CD4-positive, alpha-beta memory T cell (primary cell): ENCODE data around the gene ITK. TPM values are rescaled to one million over a fixed set of nuclear protein-coding genes. Genes with fewer than 3 reads are reported as not detected.

Experiments
- CTCF ChIA-PET: fragments of 350-600 bp; sonication (Branson Sonifier 250); formaldehyde crosslinking; loops from one replicate; lab custom pipeline; 2021; ENCODE audit warnings: inconsistent platforms; ENCODE audit not compliant: partially characterized antibody; lab: Charles Lee
- POLR2A ChIA-PET: fragments of 350-600 bp; sonication (Branson Sonifier 250); formaldehyde crosslinking; loops from one replicate; lab custom pipeline; 2021; ENCODE audit not compliant: partially characterized antibody; lab: Charles Lee
- DNase-seq, 5 donors: peaks; one replicate each; pipeline versions ENCODE4 v3.0.0 to v3.0.0-alpha.2; 2020 to 2022; ENCODE audit warnings: mixed read lengths in 1 of 5
- H3K27ac ChIP-seq: one replicate; pipeline ENCODE4 v1.7.0; 2013; ENCODE audit warnings: low read depth, low read length
- H3K27me3 ChIP-seq: 2 replicates; pipeline ENCODE4 v1.7.0; 2013; ENCODE audit warnings: mild to moderate bottlenecking, low read length, moderate library complexity; ENCODE audit not compliant: insufficient read depth
- H3K36me3 ChIP-seq: 2 replicates; pipeline ENCODE4 v1.7.0; 2013; ENCODE audit warnings: mild to moderate bottlenecking, low read length, moderate library complexity; ENCODE audit not compliant: insufficient read depth
- H3K4me1 ChIP-seq: 2 replicates; pipeline ENCODE4 v1.7.0; 2013; ENCODE audit warnings: mild to moderate bottlenecking, low read length, moderate library complexity; ENCODE audit not compliant: insufficient read depth
- H3K4me3 ChIP-seq, 2 donors: one replicate each; pipeline ENCODE4 v1.7.0; 2013; ENCODE audit warnings: low read length in 2 of 2, mild to moderate bottlenecking in 1 of 2
- H3K9me3 ChIP-seq, 2 donors: one replicate each; pipeline ENCODE4 v1.7.0; 2013; ENCODE audit warnings: low read length in 2 of 2, control low read depth in 1 of 2; ENCODE audit not compliant: control insufficient read depth in 1 of 2
- H3K27ac Mint-ChIP-seq, 7 donors: one replicate each; pipeline ENCODE4 v1.8.0; 2020 to 2021; ENCODE audit warnings: mixed read lengths in 7 of 7, mild to moderate bottlenecking in 6 of 7, inconsistent platforms in 3 of 7, moderate library complexity in 3 of 7
- H3K27me3 Mint-ChIP-seq, 2 donors: one replicate each; pipeline ENCODE4 v1.8.0; 2020 to 2021; ENCODE audit warnings: mixed read lengths in 2 of 2
- H3K36me3 Mint-ChIP-seq, 2 donors: one replicate each; pipeline ENCODE4 v1.8.0; 2020 to 2021; ENCODE audit warnings: mixed read lengths in 2 of 2, inconsistent platforms in 1 of 2, mild to moderate bottlenecking in 1 of 2
- H3K4me1 Mint-ChIP-seq, 4 donors: one replicate each; pipeline ENCODE4 v1.8.0; 2020 to 2021; ENCODE audit warnings: mixed read lengths in 4 of 4, mild to moderate bottlenecking in 1 of 4
- H3K4me3 Mint-ChIP-seq, 8 donors: one replicate each; pipeline ENCODE4 v1.8.0; 2020 to 2021; ENCODE audit warnings: mixed read lengths in 8 of 8, mild to moderate bottlenecking in 7 of 8, moderate library complexity in 6 of 8, inconsistent platforms in 3 of 8
- H3K9me3 Mint-ChIP-seq, 8 donors: one replicate each; pipeline ENCODE4 v1.8.0; 2020 to 2021; ENCODE audit warnings: mixed read lengths in 8 of 8, mild to moderate bottlenecking in 5 of 8, inconsistent platforms in 3 of 8, moderate library complexity in 1 of 8
- intact Hi-C: fragments of 100-400 bp; cut with micrococcal nuclease; formaldehyde crosslinking; loops from one replicate; pipeline ENCODE4 v1.15.1; 2023
- polyA plus RNA-seq, 2 donors: library from polyadenylated mRNA; unstranded; fragments of 300-500 nt; fragmentation: Illumina TruSeq; gene quantifications; one replicate each; pipeline ENCODE4 v1.2.3, GENCODE V29; 2021
- total RNA-seq, 2 experiments: library from RNA; stranded (reverse); gene quantifications; one replicate each; pipeline ENCODE4 v1.2.3, GENCODE V29; 2021

Gene ITK
- total and polyA plus RNA-seq, 4 experiments from 2014 or later: 141 to 421 (median 288) TPM

DNA sequence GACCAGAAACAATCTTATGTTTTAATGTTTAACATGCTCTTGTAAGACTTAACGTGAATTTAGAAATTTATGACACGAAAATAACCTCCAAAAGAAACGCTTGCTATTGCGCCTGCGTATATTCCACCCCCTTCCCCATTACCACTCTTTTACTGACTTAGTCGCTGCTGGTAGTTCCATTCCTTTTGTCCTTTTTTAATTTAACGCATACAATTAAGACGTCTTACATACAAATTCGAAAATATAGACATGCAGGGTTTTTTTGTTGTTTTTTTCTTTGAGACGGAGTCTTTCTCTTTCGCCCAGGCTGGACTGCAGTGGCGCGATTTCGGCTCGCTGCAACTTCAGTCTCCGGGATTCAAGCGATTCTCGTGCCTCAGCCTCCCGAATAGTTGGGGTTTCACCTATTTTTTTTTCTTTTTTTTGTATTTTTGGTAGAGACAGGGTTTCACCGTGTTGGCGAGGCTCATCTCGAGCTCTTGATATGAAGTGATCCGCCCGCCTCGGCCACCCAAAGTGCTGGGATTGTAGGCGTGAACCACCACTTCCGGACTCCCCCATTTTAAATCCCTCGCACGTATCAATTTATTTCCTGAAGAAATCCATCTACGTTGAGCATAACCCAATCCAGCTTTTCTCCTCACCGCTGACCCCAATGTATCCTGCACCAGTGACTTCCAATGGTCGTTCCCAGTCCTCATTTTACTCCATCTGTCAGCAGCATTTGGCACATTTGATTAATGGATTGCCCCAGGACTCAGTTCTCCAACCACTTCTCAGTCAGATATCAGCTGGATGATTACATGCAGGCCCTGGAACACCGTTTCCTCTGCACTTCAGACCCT is 37.3 kb upstream of the ITK start:
- peaks cover 30 to 62% (median 42%) of the 10 kb centered on the region in 4 donors for H3K4me1 Mint-ChIP-seq
- peak overlapping the region; percentile 94 to 100 (median 99) for H3K27ac Mint-ChIP-seq
- CTCF ChIA-PET: interaction anchor here (0.8 to 2.3 kb wide), 16 partner anchors 10 to 600 kb away, joined by 3 to 12 read pairs (median 4); partner anchors contain the start of gene LSM11

DNA sequence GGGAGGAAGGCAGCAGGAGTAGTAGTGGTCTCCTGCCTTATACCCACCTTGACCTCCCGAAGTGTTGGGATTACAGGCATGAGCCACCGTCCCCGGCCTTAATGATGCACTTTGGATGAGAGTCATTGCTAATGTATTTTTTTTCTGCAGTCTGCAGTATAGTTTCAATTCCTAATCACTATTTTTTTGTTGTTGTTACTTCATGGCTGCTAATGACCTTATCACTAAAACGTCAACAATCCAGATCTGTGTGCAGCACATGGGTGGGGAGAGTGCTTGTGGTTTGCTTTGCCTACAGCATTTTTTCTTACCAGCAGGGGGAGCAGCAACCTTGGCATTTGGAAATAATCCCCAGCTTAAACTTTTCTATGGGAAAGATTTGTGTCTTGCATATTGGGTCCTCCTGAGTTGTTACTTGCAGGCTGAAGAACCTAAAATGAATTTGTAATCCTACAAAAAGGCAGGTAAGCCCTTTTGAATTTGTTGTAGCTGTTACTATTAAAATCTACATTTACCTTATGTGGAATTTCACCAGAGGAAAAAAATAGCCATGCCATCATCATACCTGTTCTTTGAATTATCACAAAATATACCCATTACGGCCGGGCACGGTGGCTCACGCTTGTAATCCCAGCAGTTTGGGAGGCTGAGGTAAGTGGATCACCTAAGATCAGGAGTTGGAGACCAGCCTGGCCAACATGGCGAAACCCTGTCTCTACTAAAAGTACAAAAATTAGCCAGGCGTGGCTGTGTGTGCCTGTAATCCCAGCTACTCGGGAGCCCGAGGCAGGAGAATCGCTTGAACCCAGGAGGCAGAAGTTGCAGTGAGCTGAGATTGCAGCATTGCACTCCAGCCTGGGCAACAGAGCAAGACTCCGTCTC is 31.7 kb upstream of the ITK start:
- Histone ChIP-seq H3K27ac (no peak overlapping the region), H3K27me3 (no peaks in the 10 kb centered on the region), H3K9me3 (no peaks in the 10 kb centered on the region), H3K4me3 (no peak overlapping the region), H3K36me3 (no peaks in the 10 kb centered on the region), H3K4me1 (peaks cover 36% of the 10 kb centered on the region)
- DNase-seq: peak; percentile 84 to 88 (median 85)
- ChIA-PET POLR2A (interaction anchor here (0.6 to 3.6 kb wide), 29 partner anchors 9 to 223 kb away, joined by 3 to 31 read pairs (median 6); partner anchors contain the start of gene ITK), CTCF (interaction anchor here (0.6 to 4.6 kb wide), 42 partner anchors 9 to 184 kb away, joined by 3 to 99 read pairs (median 6); partner anchors contain the start of gene ITK)
- peaks cover 0 to 3% of the 10 kb centered on the region in 2 donors for H3K36me3 Mint-ChIP-seq
- H3K4me1 Mint-ChIP-seq: peaks cover 28 to 42% (median 35%) of the 10 kb centered on the region in 4 donors
- intact Hi-C loops: loop anchor here (1.0 to 5.0 kb wide), 10 partner anchors 31 to 594 kb away; partner anchors contain the start of genes ITK and LSM11
- H3K4me3 Mint-ChIP-seq: peak overlapping the region in 6 of 8 donors; percentile 23 to 66 (median 42)
- no peaks in the 10 kb centered on the region for H3K27me3 Mint-ChIP-seq
- H3K9me3 Mint-ChIP-seq: no peaks in the 10 kb centered on the region
- peak overlapping the region; percentile 31 to 94 (median 85) for H3K27ac Mint-ChIP-seq

More for the DNA sequence above, 37.3 kb upstream of the ITK start:
- Histone ChIP-seq H3K36me3 (peaks cover 6% of the 10 kb centered on the region), H3K27me3 (no peaks in the 10 kb centered on the region), H3K27ac (peak overlapping the region; percentile 98), H3K9me3 (no peaks in the 10 kb centered on the region), H3K4me3 (peak overlapping the region; percentile 9 to 94), H3K4me1 (peaks cover 31% of the 10 kb centered on the region)
- H3K9me3 Mint-ChIP-seq: no peaks in the 10 kb centered on the region
- POLR2A ChIA-PET: interaction anchor here (0.7 to 4.3 kb wide), 60 partner anchors 9 to 715 kb away, joined by 3 to 51 read pairs (median 6); partner anchors contain the start of genes CLINT1, CYFIP2, HAVCR2 and ITK
- peak in 1 of 5 donors; percentile 76 for DNase-seq
- H3K27me3 Mint-ChIP-seq: no peaks in the 10 kb centered on the region
- intact Hi-C loops: loop anchor here (1.0 to 5.0 kb wide), 3 partner anchors 123 to 714 kb away; partner anchors contain the start of genes CLINT1, CYFIP2 and LSM11
- peaks cover 15 to 32% of the 10 kb centered on the region in 2 donors for H3K36me3 Mint-ChIP-seq
- peak overlapping the region; percentile 94 to 100 (median 98) for H3K4me3 Mint-ChIP-seq

DNA sequence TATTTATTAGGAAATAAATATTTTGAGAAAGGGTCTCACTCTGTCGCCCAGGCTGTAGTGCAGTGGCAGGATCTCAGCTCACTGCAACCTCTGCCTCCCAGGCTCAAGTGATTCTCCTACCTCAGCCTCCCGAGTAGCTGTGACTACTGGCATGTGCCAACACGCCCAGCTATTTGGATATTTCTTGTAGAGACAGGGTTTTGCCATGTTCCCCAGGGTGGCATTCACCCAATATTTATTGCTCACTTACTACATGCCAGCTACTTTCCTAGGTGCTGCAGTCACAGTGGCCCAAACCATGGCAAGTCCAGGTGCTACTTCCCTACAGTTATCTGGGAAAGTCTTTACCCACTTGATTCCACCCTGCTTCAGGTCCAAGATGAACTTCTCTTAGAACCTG is 29.6 kb upstream of the ITK start:
- Mint-ChIP-seq H3K27ac (peak overlapping the region in 2 of 7 donors; percentile 35 to 82), H3K9me3 (no peaks in the 10 kb centered on the region), H3K27me3 (no peaks in the 10 kb centered on the region), H3K4me3 (no peak overlapping the region), H3K4me1 (peaks cover 41 to 57% (median 50%) of the 10 kb centered on the region in 4 donors), H3K36me3 (peaks cover 0 to 4% of the 10 kb centered on the region in 2 donors)
- intact Hi-C loops: loop anchor here (10.0 kb wide), 1 partner anchor 394 kb away; no protein-coding TSS in a partner anchor
- Histone ChIP-seq H3K4me3 (no peak overlapping the region), H3K27me3 (no peaks in the 10 kb centered on the region), H3K9me3 (no peaks in the 10 kb centered on the region), H3K27ac (no peak overlapping the region), H3K4me1 (peaks cover 53% of the 10 kb centered on the region), H3K36me3 (no peaks in the 10 kb centered on the region)
- ChIA-PET POLR2A (interaction anchor here (0.6 to 3.6 kb wide), 6 partner anchors 8 to 122 kb away, joined by 3 to 17 read pairs (median 4); partner anchors contain the start of genes ITK and MED7), CTCF (interaction anchor here (1.0 to 4.6 kb wide), 7 partner anchors 29 to 100 kb away, joined by 3 to 99 read pairs (median 22); partner anchors contain the start of gene ITK)
- no peak for DNase-seq

DNA sequence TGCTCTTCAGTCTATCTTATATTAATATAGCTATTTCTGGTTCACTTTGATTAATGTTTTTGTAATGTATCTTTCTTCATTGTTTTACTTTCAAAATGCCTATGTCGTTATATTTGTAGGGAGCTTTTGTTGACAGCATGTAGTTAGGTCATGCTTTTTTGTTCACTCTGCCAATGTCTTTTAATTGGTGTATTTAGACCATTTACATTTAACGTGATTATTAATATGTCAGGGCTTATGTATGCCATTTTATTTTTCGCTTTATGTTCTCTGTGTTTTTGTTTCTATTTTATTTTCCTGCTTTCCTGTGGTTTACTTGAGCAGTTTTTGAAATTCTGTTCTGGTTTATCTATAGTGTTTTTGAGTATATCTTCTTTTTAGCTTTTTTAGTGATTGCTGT is 25.3 kb upstream of the ITK start:
- no peak for DNase-seq
- H3K27ac Mint-ChIP-seq: peak overlapping the region; percentile 91 to 98 (median 96)
- POLR2A ChIA-PET: interaction anchor here (0.9 to 7.7 kb wide), 19 partner anchors 12 to 148 kb away, joined by 3 to 73 read pairs (median 8); partner anchors contain the start of genes ITK and MED7

DNA sequence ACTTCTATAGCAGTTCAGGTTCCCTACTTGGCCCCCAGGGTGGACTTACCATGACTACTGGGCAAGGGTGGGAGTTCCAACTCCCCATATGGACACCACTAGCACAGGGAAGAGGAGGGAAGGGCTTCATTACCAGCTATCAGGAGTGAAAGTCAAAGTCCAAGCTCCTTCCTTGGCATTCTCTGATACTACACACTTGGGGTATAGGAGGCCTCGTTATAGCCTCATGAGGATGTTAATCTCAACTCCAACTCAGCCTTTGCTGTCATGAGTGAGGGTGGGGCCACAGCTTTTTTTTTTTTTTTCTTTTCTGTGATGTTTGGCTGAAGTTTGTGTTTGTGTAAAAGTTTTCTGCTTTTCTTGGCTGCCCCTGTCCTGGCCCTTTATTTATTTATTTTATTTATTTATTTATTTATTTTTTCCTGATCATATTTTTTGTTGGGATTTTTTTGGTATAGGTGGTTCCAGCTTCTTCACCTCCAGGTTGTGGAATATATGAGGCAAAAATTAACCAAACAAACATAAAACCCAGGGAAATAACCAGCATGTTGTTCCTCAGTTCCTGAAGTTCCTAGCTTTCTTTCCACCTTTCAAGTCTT is 23.2 kb upstream of the ITK start:
- Mint-ChIP-seq H3K36me3 (peaks cover 0 to 4% of the 10 kb centered on the region in 2 donors), H3K9me3 (no peaks in the 10 kb centered on the region), H3K4me1 (peaks cover 63 to 90% (median 77%) of the 10 kb centered on the region in 4 donors), H3K4me3 (peak overlapping the region in 4 of 8 donors; percentile 1 to 67 (median 46)), H3K27ac (peak overlapping the region; percentile 83 to 94 (median 85)), H3K27me3 (no peaks in the 10 kb centered on the region)
- H3K36me3 ChIP-seq: no peaks in the 10 kb centered on the region
- POLR2A ChIA-PET: interaction anchor here (0.7 to 7.7 kb wide), 17 partner anchors 9 to 150 kb away, joined by 3 to 73 read pairs (median 6); partner anchors contain the start of genes GARIN3, ITK and MED7
- no peak overlapping the region for H3K4me3 ChIP-seq
- DNase-seq: no peak
- peaks cover 92% of the 10 kb centered on the region for H3K4me1 ChIP-seq
- peak overlapping the region; percentile 88 for H3K27ac ChIP-seq
- intact Hi-C loops: loop anchor here (10.0 kb wide), 1 partner anchor 387 kb away; no protein-coding TSS in a partner anchor
- no peaks in the 10 kb centered on the region for H3K27me3 ChIP-seq
- no peaks in the 10 kb centered on the region for H3K9me3 ChIP-seq
- CTCF ChIA-PET: interaction anchor here (0.7 to 3.7 kb wide), 8 partner anchors 8 to 79 kb away, joined by 3 to 12 read pairs (median 4); no protein-coding TSS in a partner anchor

More for the DNA sequence above, 25.3 kb upstream of the ITK start:
- H3K4me1 Mint-ChIP-seq: peaks cover 58 to 79% (median 68%) of the 10 kb centered on the region in 4 donors
- Histone ChIP-seq H3K9me3 (no peaks in the 10 kb centered on the region), H3K27me3 (no peaks in the 10 kb centered on the region), H3K27ac (peak overlapping the region; percentile 59), H3K4me3 (peak overlapping the region; percentile 32 to 48), H3K4me1 (peaks cover 77% of the 10 kb centered on the region), H3K36me3 (no peaks in the 10 kb centered on the region)
- no peaks in the 10 kb centered on the region for H3K9me3 Mint-ChIP-seq
- peaks cover 0 to 4% of the 10 kb centered on the region in 2 donors for H3K36me3 Mint-ChIP-seq
- CTCF ChIA-PET: interaction anchor here (0.8 to 3.7 kb wide), 9 partner anchors 12 to 153 kb away, joined by 3 to 12 read pairs (median 4); partner anchors contain the start of gene ITK
- no peaks in the 10 kb centered on the region for H3K27me3 Mint-ChIP-seq
- H3K4me3 Mint-ChIP-seq: peak overlapping the region; percentile 83 to 96 (median 90)
- intact Hi-C loops: loop anchor here (1.0 to 10.0 kb wide), 2 partner anchors 25 to 390 kb away; partner anchors contain the start of gene ITK
